Activated CD4-positive, alpha-beta T cell treated with anti-CD3 and anti-CD28 coated beads, Interleukin-10, Interleukin-2, amounts not matched to agents 100 ng/mL and 50 ng/mL, durations not matched to agents 16 hours and 8 hours (primary cell): ENCODE results near the gene RPL10L.

Experiments used
- DNase-seq: peaks from one replicate; pipeline ENCODE4 v3.0.0-alpha.2; 2020

The RPL10L gene

DNA sequence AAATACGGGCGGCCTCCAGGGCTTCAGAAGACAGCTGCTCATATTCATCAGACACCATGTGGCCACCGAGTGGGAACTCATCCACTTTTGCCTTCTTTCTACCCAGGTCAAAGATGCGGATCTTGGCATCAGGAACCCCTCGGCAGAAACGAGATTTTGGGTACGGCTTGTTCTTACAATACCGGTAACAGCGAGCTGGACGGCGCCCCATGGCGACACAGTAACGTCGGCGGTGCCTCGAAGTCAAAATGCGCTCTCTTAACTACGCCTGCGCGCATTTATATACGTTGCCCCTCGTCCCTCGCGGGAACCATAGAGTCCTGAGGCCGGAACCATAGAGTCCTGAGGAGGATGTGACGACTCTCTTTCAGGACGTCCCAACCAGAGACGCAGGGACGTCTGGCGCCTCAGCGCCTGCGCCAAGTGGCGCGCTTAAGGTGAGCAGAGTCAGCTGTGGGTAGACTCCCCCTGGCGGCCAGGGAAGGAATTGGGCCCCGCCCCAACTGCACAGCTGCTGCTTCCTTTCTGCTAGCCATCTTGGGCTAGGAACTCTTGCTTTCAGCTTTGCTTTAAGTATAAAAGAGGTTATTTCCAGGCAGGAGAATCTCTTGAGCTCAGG is at the start of gene RPL10L:
RPL10L (minus strand) TSS at position 256 of the 619 bp plus-strand sequence; CDS start at position 211, 45 bp downstream.
- no peak for DNase-seq

DNA sequence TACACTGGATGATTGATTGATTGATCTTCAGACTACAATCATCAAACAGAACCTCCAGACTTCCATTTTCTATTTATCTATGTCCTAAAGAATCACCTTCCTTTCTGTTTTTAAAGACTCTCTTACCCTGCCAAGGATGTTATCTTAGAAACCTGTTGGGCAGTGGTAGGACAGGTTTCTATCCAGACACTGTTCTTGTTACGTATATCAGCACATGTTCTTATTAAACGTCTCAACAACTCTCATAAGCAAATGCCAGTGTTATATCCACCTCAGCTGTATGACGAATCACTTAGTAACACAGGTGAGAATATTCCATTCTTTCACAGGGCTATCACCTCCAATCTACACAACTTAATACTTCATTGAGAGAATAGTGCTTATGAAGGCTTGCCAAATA is 40.2 kb upstream of the RPL10L start:
- no peak for DNase-seq

DNA sequence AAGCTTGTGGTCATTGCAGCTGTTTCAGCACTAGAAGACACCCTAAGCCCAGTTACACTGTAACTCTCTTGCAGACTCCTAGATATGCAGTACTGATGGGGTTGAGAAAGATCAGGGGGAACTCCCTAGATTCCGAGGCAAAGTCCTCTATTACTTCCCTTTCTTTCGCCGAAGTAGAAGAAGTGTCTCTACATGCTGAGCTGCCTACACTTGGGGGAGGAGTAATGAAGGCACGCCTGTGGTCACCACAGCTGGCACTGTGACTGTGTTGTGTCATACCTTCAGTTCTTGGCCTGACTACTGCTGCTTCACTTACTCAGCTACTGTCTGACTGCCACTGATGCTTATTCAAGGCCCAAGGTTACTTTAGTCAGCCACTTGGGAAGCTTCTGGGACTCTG is 35.1 kb upstream of the RPL10L start:
- no peak for DNase-seq

DNA sequence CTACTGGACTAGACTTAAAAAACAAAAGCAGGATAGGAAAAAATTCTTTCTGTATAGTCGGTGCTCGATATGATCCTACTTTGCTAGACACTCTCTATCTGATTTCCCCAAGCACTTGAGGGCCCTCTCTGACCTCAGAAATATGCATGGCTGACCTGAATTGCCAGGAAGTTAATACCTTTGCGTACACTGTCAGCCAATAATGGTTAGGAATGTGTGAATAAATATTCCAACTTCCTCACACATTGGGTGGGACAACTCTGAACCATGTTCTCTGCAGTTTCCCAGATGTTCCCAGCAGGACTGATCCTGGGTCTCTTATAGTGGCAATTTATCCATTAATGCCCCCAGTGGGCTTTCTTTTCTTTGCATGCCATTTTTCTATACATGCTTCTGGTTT is 20.5 kb upstream of the RPL10L start:
- no peak for DNase-seq

DNA sequence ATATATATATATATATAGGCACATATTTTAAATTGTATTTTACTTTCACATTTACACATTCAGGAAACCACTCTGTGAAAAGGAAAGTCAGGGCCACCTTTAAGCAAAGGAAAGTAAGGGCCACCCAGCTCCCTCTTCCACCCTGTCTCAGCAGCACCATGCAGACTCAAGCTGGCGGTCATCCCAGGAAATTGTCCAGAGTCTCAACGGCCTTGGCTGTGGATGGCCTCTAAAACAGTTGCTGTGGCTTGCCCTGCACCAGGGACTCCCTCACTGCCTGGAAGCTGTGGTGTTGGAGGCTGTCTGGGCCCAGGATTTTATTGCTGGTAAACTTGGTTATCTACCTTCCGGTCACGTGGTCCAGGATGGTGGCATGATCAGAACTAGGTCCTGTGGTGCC is 11.8 kb upstream of the RPL10L start:
- DNase-seq: no peak

DNA sequence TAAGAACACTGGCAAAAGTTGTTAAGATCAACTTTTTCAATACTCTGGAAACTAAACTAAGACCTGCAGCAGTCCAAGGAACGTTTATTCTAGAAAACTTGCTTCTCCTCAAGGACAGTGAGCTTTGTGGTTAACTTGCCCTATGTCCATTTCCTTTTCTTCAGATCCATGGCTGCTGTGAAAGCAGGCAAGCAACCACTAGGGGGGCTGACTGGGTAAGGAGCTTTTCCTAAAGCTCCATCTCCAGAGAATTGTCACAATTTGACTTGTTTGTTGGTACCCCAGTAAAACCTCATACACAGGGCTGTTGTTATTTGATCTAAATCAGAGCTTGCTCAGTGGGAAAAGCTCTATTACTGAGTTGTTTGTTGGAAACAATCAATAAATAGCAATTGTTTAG is 10.1 kb upstream of the RPL10L start:
- DNase-seq: no peak

DNA sequence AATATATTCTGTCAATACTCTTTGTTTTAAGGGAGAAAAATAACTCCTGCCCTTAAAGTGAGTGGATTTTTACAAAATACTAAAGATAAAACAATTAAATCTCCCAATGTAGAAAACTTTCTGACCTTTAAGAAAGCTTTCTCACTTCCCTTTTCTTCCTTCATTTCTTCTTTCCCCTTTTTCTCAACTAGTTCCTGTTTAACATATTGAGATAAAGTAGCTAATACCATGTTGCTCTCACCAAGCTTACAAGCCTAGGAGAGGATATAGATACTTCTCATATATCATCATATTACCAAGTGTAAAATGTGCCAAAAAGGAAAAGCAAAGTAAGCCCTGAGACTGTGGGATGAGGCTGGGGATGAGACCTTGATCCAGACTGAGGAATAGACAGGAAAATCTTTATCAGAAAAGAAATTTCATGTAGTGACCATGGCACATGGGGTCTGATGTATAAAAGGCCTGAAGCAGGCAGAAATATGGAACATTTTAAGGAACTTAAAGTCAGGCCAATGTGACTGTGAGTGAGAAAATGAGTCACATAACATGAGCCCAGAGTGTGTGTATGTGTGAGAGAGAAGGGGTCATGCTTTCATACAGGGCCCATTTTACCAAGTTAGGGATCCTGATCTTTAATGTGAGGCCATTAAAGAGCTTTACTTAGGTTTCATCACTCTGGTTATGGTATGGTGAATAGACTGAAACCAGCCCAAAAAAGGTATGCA is 1.6 kb upstream of the RPL10L start:
- no peak for DNase-seq

DNA sequence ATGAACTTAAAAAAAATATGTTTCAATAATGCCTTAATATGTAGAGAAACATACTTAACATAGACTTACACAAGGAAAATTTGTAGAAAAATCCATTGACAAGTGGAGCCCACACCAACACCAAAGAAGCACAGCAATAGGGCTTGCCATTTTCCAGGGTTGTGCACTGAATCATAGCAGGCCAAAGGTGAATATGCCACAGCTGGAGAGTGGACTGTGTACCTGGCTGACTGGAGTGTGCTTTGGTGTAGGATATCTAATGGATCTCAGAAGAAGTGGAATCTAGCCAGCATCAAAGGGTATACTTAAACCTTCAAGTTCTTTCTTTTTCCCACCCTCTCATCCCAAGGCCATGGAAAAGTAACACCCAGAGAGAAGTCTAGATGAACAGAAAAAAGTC is 4.8 kb downstream of the RPL10L start:
- DNase-seq: no peak

DNA sequence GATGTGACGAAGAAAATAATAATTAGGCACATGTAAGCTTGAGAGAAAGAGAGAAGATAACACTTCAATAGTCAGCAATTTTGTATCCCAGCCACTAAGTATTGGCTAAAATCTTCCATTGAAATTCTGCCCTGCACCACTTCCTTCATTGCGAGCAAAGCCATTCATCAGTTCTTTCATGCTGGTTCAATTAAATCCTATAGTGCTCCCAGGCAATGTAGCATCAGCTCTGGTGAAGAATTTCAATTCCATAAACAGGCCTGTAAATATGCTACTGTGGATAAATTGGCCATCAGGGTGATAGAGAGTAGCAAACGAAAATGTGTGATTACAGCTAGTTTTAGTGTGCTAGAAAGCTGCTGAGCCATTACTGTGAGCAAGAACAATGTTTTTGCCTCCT is 24.7 kb downstream of the RPL10L start:
- DNase-seq: no peak
